GM12891 (cell line): ENCODE results near the gene SLC17A5. TPM values are rescaled to one million over a fixed set of nuclear protein-coding genes. Genes with fewer than 3 reads are reported as not detected.
A peak's percentile ranks its signal among the peaks of the same experiment; 100 is the strongest.

Experiments used
- DNase-seq: peaks from one replicate; pipeline ENCODE4 v3.0.0; 2011; ENCODE audit warnings: low spot score; ENCODE audit not compliant: insufficient read length
- FAIRE-seq: peaks from 2 replicates; lab custom pipeline; 2011; peaks lifted over from hg19 to GRCh38; lab: Jason Lieb, UNC
- PAX5 ChIP-seq: IDR thresholded peaks from 2 replicates; pipeline ENCODE4 v1.6.1; 2011; ENCODE audit warnings: low read length, moderate library complexity, mild to moderate bottlenecking; ENCODE audit not compliant: insufficient read depth, severe bottlenecking
- POLR2A ChIP-seq: IDR thresholded peaks from 2 replicates; pipeline ENCODE4 v1.6.1; 2011; ENCODE audit warnings: low read depth, low read length, control low read depth
- POLR2AphosphoS5 ChIP-seq: IDR thresholded peaks from 2 replicates; pipeline ENCODE4 v1.6.1; 2011; ENCODE audit warnings: low read depth, low read length, control low read depth
- POU2F2 ChIP-seq: IDR thresholded peaks from 2 replicates; pipeline ENCODE4 v1.6.1; 2011; ENCODE audit warnings: low read depth, mild to moderate bottlenecking, control low read depth, low read length, moderate library complexity
- SPI1 ChIP-seq: IDR thresholded peaks from 2 replicates; pipeline ENCODE4 v1.6.1; 2011; ENCODE audit warnings: low read depth, low read length, control low read depth
- TAF1 ChIP-seq: IDR thresholded peaks from 2 replicates; pipeline ENCODE4 v1.6.1; 2011; ENCODE audit warnings: low read depth, low read length, control low read depth
- polyA plus RNA-seq: library from polyadenylated mRNA; unstranded; fragments of >200 nt; gene quantifications from one replicate; pipeline ENCODE4 v1.2.1, GENCODE V29; 2012; ENCODE audit warnings: low read depth, missing spikeins, inconsistent platforms; ENCODE audit not compliant: missing spikeins

The SLC17A5 gene, protein sequence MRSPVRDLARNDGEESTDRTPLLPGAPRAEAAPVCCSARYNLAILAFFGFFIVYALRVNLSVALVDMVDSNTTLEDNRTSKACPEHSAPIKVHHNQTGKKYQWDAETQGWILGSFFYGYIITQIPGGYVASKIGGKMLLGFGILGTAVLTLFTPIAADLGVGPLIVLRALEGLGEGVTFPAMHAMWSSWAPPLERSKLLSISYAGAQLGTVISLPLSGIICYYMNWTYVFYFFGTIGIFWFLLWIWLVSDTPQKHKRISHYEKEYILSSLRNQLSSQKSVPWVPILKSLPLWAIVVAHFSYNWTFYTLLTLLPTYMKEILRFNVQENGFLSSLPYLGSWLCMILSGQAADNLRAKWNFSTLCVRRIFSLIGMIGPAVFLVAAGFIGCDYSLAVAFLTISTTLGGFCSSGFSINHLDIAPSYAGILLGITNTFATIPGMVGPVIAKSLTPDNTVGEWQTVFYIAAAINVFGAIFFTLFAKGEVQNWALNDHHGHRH
- 1.9 TPM for polyA plus RNA-seq

DNA sequence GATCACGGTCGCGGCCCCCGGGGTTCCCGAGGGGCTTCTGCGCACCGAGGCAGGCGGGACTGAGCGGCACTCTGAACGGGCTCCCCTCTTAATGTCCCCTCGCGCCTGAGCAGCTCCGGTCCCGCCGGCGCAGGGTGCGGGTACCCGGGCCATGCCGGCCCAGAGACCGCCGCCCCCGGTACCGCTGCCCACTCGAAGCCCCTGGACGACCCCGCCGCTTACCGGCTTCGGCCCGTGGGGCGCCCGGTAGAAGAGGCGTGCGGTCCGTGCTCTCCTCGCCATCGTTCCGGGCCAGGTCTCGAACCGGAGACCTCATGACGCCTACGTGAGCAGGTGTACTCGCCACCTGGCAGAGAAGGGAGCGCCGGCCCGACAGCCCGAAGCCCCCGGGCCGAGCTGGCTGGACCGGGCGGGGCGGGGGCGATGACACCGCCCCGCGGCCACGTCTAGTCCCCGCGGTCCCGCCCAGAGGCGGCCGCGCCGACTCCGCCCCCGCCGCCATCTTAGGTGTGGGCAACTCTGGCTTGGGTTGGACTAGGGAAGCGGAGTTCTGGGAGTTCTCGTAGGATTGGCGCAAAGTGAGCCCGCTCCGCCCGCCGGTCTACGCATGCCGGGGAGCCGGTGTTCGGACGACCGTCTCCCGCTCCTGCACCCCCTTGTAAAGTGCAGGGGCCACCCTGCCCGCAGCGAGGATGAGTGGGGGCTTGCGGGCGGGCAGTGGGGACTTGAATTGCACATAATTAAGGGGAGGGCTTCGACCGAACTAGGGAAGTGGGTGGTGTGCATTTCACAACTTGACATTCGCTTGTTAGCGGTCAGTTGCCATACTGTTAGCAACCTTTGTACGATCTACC is at the start of gene SLC17A5:
TSS of gene SLC17A5 (minus strand) at position 422 of the 854 bp plus-strand sequence. CDS start at position 316, 106 bp downstream.
- TF ChIP-seq POLR2AphosphoS5: no peak
- TF ChIP-seq SPI1: peak; percentile 64
- TF ChIP-seq POU2F2: 0 out of 2 replicates have a peak, but pooled peaks have one; percentile 34
- TF ChIP-seq TAF1: peak; percentile 41
- TF ChIP-seq POLR2A: peak; percentile 75
- TF ChIP-seq PAX5: no peak
- DNase-seq: peak; percentile 85
- peak; percentile 98 for FAIRE-seq

DNA sequence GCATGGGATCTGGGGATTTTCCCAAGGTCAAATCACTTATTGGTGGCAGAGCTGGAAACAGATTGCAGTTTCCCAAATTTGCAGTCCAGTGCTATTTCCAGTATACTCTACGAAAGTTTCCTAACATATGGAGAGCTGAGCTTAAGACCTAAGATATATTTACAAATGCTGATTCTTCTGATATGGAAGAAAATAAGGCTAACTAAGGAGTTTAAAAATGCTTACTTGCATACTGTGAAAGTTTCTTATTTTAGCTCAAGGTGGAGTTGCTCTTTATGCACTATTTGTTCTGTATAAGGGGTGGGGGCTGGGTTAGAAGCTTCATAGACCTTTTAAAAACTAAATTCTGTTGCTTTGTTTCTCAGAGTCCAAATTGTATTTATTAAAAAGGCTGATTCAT is 49.7 kb upstream of the SLC17A5 start:
- no peak for FAIRE-seq
- DNase-seq: no peak
- TF ChIP-seq POLR2A (no peak), SPI1 (no peak), POU2F2 (no peak), TAF1 (no peak), POLR2AphosphoS5 (no peak), PAX5 (no peak)

DNA sequence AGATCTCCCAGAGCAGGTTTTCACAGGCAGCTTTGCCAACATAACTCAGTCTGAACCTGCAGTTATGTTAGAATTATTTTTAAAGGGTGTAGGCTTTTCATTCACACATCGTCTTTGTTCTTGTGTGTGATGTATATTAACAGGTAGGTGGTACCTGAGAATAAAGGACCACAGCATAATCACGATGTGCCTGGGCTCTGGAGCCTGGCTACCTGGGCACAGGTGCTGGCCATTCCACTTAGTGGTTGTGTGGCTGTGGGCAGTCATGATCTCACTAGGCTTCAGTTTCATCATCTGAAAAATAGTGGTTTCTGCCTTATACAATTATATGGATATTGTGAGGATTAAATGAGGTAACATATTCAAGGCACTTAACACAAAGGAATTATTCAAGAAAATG is 48.7 kb upstream of the SLC17A5 start:
- DNase-seq (no peak), FAIRE-seq (no peak)
- TF ChIP-seq SPI1 (no peak), TAF1 (no peak), POLR2AphosphoS5 (no peak), POU2F2 (no peak), POLR2A (no peak), PAX5 (no peak)

DNA sequence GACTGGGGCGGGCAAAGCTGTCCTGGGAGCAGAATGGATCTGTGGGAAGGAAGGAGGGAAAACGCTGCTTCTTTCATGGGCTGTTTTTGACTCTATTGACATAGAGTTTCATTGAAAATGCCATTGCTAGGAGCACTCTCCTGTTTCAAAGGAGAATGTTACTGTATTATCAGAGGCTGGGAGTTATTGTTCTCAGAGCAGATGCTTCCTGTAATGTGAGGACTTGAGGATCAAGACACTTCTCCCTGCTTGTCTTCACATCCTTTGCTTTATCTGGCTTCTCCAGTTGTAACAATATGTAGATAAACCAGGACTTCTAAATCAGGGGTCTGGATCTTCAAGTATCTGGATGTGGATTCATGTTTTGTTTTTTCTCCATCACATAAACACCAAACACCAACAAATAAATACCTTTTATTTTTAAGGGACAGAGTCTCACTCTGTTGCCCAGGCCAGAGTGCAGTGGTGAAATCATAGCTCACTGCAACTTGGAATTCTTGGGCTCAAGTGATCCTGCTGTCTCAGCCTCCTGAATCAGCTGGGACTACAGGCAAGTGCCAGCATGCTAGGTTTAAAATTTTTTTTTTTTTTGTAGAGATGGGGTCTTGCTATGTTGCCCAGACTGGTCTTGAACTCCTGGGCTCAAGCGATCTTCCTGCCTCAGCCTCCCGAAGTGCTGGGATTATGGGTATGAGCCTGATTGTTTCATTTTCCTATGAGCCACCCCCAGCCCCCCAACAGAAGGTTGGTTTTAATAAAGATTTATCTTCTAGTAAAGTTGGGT is 46.1 kb upstream of the SLC17A5 start:
- FAIRE-seq (no peak), DNase-seq (no peak)
- TF ChIP-seq SPI1 (no peak), POLR2A (no peak), TAF1 (no peak), POLR2AphosphoS5 (no peak), PAX5 (no peak), POU2F2 (no peak)

DNA sequence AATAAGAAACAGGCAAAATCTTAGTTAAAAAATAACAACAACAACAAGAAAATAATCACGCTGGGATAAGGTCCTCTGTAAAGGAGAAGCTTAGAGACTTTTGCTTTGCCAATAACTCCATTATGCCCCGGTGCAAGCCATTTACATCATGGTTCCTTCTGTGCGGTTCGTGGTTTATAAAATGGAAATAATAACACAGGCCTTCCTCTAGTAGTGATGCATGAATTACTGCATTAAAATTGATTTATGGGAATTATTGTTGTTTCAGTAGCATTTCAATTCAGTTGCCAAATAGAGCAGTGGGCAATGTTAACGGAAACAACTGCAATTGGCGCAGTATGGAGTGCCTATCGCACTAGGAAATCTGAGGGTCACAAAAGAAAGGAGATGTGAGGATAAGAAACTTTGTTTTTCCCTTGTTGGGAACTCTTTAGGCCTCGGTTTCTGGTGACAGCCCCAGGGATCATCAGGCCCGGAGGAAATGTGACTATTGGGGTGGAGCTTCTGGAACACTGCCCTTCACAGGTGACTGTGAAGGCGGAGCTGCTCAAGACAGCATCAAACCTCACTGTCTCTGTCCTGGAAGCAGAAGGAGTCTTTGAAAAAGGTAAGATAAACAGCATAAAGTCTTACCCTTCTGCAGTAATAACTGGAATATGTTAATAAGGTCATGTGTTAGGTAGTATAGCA is 43.3 kb upstream of the SLC17A5 start:
- no peak for FAIRE-seq
- DNase-seq: no peak
- TF ChIP-seq SPI1 (no peak), POLR2A (no peak), POU2F2 (no peak), POLR2AphosphoS5 (no peak), TAF1 (no peak), PAX5 (no peak)

DNA sequence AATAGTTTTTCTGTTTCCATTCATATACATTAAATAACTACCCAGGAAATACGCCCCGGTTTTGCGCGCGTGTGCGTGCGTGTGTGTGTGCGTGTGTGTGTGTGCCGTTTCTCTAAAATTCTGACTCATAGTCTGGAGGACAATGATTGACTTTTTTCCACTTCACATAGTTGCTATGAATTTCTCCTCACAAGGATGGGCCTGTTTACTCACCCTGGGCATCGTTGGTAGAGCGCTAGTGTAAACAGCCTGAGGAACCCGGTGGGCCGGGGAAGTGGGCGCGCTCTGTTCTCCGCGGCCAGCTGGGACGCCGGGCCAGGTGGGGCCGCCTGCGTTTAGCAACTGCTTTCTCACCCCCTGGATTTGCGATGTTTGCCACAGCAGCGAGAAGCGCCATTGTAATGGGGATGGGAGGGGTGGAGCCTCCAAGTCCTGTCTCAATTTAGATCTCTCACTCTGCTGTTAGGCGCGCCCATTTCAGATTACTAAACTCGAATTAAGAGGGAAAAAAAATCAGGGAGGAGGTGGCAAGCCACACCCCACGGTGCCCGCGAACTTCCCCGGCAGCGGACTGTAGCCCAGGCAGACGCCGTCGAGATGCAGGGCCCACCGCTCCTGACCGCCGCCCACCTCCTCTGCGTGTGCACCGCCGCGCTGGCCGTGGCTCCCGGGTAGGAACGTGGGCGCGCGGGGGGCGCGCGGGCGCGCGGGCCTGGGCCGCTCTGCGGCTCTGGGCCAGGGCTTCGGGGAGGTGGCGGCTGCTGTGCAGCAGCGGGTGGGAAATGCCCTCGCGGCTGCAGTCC is 42.0 kb upstream of the SLC17A5 start, which contains the start of gene CD109:
TSS of gene CD109 (plus strand) at position 585 of the 803 bp plus-strand sequence. CDS start at position 598, 13 bp downstream.
- DNase-seq (peak; percentile 34), FAIRE-seq (peak; percentile 72)
- TF ChIP-seq PAX5 (no peak), POU2F2 (no peak), TAF1 (no peak), SPI1 (no peak), POLR2A (no peak), POLR2AphosphoS5 (no peak)

DNA sequence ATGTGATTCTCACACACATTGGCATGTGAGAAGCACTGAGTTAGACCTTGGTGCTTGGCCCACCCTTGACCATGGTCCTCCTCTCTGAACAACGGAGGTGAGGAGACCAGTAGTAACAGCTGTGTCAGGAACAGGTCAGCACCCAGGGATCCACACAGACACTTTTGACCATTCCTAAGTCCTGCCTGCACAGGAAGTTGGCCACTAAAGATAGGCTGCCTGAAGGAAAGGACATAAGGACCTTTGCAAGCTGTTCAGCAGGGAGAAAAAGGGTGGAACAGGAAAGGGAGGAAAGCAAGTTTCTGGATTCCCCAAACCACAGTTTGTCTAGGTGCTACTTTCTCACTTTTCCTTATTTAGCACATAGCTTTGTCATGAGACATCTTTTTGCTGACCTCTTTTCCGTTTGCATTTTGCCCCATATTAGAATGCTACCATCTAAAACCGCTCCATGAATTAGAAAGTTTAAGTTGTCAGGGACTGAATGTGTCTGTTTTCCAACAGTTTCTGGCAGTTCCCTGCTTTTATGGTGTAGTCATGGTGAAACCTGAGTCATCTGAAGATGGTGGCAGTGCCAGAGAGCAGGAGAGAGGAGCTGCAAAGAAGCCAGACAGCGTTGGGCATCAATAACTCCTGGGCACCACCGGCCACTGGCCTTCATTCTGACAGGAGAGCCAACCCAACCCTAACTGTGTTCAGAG is 41.1 kb upstream of the SLC17A5 start:
- TF ChIP-seq POLR2A: no peak
- TF ChIP-seq POLR2AphosphoS5: no peak
- no peak for TF ChIP-seq PAX5
- no peak for TF ChIP-seq POU2F2
- TF ChIP-seq SPI1: no peak
- TF ChIP-seq TAF1: no peak
- DNase-seq (no peak), FAIRE-seq (no peak)
